Heart right ventricle (tissue), 16 donors: ENCODE measurements around the gene XPNPEP1. TPM values are rescaled to one million over a fixed set of nuclear protein-coding genes. Genes with fewer than 3 reads are reported as not detected.
A peak's percentile ranks its signal among the peaks of the same experiment; 100 is the strongest.

Source experiments
- ATAC-seq, 8 donors: fragments of 200-7000 bp; cut with Tn5 transposase; one replicate each; pipeline ENCODE4 v1.9.1; 2020; ENCODE audit warnings: mild to moderate bottlenecking in 8 of 8, moderate library complexity in 8 of 8, moderate number of reproducible peaks in 1 of 8
- DNase-seq, 2 donors: peaks; one replicate each; pipeline ENCODE4 v3.0.0-alpha.2; 2020
- H3K27ac ChIP-seq, 10 donors: fragments of 200-600 bp; sonication (generic) in 2 of 10; one replicate each; pipeline versions ENCODE4 v1.5.0 to v1.8.0; 2020 to 2022; ENCODE audit warnings: mild to moderate bottlenecking in 3 of 10
- H3K27me3 ChIP-seq, 7 donors: fragments of 200-600 bp; one replicate each; pipeline ENCODE4 v1.8.0; 2021 to 2022; ENCODE audit warnings: mild to moderate bottlenecking in 2 of 7
- H3K36me3 ChIP-seq, 9 donors: fragments of 200-600 bp; sonication (generic) in 1 of 9; one replicate each; pipeline versions ENCODE4 v1.5.0 to v1.8.0; 2020 to 2022; ENCODE audit warnings: mild to moderate bottlenecking in 2 of 9
- H3K4me1 ChIP-seq, 9 donors: fragments of 200-600 bp; sonication (generic) in 1 of 9; one replicate each; pipeline versions ENCODE4 v1.5.0 to v1.8.0; 2020 to 2022; ENCODE audit warnings: mild to moderate bottlenecking in 4 of 9
- H3K4me3 ChIP-seq, 10 donors: fragments of 200-600 bp; sonication (generic) in 2 of 10; one replicate each; pipeline versions ENCODE4 v1.5.0 to v1.8.0; 2020 to 2022; ENCODE audit warnings: mild to moderate bottlenecking in 7 of 10, moderate library complexity in 2 of 10
- H3K9me3 ChIP-seq, 11 donors: fragments of 200-600 bp in 10 of 11; sonication (generic) in 2 of 11; one replicate each; pipeline versions ENCODE4 v1.5.0 to v1.8.0; 2013 to 2022; ENCODE audit warnings: mild to moderate bottlenecking in 2 of 11, control low read depth in 1 of 11, moderate library complexity in 1 of 11
- CTCF ChIP-seq, 9 donors: fragments of 200-600 bp; sonication (generic) in 2 of 9; IDR thresholded peaks; one replicate each; pipeline versions ENCODE4 v1.5.0 to v1.8.0; 2021 to 2022; ENCODE audit warnings: antibody characterized with exemption in 9 of 9, mild to moderate bottlenecking in 5 of 9, moderate library complexity in 1 of 9
- WGBS, 2 donors: extraction: QIAGEN DNeasy Blood & Tissue Kit; methylation state at CpG; one replicate each; pipeline ENCODE4 v1.1.7; 2013; ENCODE audit warnings: inconsistent platforms in 1 of 2; 5-methylcytosine and 5-hydroxymethylcytosine counted together
- intact Hi-C, 10 donors: fragments of 100-400 bp; cut with DNase I; formaldehyde crosslinking; loops; one replicate each; pipeline versions ENCODE4 v1.11.1 to v1.14.2; 2022
- polyA plus RNA-seq, 2 donors: library from polyadenylated mRNA; stranded (reverse); fragments of 200-250 nt; gene quantifications; one replicate each; pipeline ENCODE4 v1.2.3, GENCODE V29; 2013
- total RNA-seq, 10 donors: library from RNA; stranded (reverse); fragmentation: NEBNext Ultra II Directional in 3 of 10; extraction: Animal tissue kit (Norgen Biotek cat#: 25700) in 3 of 10; gene quantifications; one replicate each; pipeline versions ENCODE4 v1.2.1 to v1.2.4, GENCODE V29; 2021 to 2023
- donor health status: Arrhythmogenic right ventricular cardiomyopathy.
- donor health status: ischemic (EF 13 %, LVEDD 7.1; RV severe dilation, severe dysfunction).
- donor health status: healthy with polysubstance abuse.
- donor health status: DM: no; HTN: yes; CAD: no.
- donor health status: DM: no; HTN: no; CAD: no.
- donor health status: ischemic (EF 25% LVEDD 6.9; RV normal size, moderate dysfunction).
- donor health status: ischemic (EF 25% LVEDD 5.7; RV mildly dilated, moderate dysfunction).
- donor health status: healthy.
- donor health status: DM: yes; HTN: yes; CAD: no.
- donor health status: Ischemic cardiomyopathy.
- donor health status: ischemic (EF 35%, LVEDD 5.7; RV mildly dilated, moderate dysfunction).
- donor health status: nonischemic (EF 11% LVEDD 7.7; RV severe dilation, severe dysfunction).
- donor health status: DM: yes; HTN: yes; CAD: no.
- donor health status: PGD.
- donor health status: ischemic (EF 29% LVEDD 5.4; RV normal size, mild dysfunction).
- donor health status: nonischemic (EF 23%, LVEDD 6.1; RV moderate dilation, normal function).

Gene XPNPEP1
- total and polyA plus RNA-seq, 12 donors, result 15.9 to 51.6 (median 42.4) TPM

DNA sequence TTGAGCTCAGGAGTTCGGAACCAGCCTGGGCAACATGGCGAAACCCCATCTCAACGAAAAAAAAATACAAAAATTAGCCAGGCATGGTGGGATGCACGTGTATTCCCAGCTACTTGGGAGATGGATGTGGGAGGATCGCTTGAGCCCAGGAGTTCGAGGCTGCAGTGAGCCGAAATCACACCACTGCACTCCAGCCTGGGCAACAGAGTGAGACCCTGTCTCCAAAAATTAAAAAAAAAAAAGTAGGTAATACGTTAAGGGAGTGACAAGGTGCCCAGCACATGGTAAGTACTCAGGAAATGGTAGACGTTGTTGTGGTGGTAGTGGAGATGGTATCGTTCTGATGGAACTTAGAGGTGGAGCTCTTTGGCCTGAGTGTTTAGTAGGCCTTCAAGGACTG lies 41.0 kb upstream of the XPNPEP1 start:
- no peak overlapping the region for H3K4me3 ChIP-seq
- H3K27me3 ChIP-seq, result no peaks in the 10 kb centered on the region
- H3K27ac ChIP-seq, result no peak overlapping the region
- intact Hi-C loops, result loop anchor here in 1 of 10 donors (5.0 kb wide), 1 partner anchor 47 kb away; no protein-coding TSS in a partner anchor
- peaks cover 17 to 64% (median 41%) of the 10 kb centered on the region in 9 donors for H3K4me1 ChIP-seq
- no peak for TF ChIP-seq CTCF (IDR thresholded peaks at IDR 0.05)
- no peaks in the 10 kb centered on the region for H3K9me3 ChIP-seq
- 91 to 93% methylated on average over 10 of the region's 10 CpGs for WGBS, 2 donors
- ATAC-seq (no peak), DNase-seq (no peak)
- no peaks in the 10 kb centered on the region for H3K36me3 ChIP-seq

DNA sequence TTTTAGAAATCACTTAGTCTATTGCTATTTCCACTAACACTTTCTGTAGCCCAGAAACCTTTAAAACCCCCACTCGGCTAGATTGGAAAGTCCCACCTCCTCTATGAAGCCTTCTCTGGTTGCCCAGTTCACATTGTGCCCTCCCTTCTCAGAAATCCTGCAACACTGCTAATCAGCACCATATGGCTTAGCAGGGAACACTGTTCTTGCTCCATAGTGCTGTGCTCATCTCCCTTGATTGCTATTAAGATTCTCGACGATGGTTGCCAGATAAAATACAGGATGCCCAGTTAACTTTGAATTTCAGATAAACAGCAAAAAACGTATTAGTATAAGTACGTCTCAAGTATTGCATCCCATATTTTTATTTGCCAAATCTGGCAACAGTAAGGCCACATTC lies 40.1 kb upstream of the XPNPEP1 start:
- TF ChIP-seq CTCF (IDR thresholded peaks at IDR 0.05), result no peak
- Histone ChIP-seq H3K36me3 (no peaks in the 10 kb centered on the region), H3K4me3 (no peak overlapping the region), H3K27me3 (no peaks in the 10 kb centered on the region), H3K27ac (no peak overlapping the region), H3K4me1 (peaks cover 13 to 57% (median 36%) of the 10 kb centered on the region in 9 donors), H3K9me3 (no peaks in the 10 kb centered on the region)
- 74% methylated on average over 5 of the region's 5 CpGs for WGBS, 2 donors
- intact Hi-C loops, result loop anchor here in 1 of 10 donors (5.0 kb wide), 1 partner anchor 46 kb away; no protein-coding TSS in a partner anchor
- ATAC-seq, result no peak
- DNase-seq, result no peak

DNA sequence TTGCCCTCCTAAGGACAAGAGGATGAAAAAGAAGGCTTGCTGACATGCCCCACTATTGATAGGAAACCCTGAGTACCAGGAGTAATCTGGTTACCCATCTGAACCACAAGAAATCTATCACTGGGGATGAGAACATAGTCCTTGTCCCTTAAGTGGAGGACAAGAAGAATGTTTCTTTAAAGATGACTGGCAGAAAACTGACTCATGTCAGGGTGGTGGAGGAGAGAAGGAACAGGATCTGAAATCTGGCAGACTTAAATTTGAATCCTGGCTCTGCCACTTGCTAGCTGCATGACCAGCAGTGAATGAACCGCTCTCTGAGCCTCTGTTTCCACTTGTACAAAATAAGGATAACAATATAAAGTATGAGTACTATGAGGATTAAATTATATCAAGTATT lies 38.9 kb upstream of the XPNPEP1 start:
- H3K27ac ChIP-seq, result peak overlapping the region in 3 of 10 donors; percentile 21 to 67 (median 25)
- no peak overlapping the region for H3K4me3 ChIP-seq
- peaks cover 3 to 45% (median 27%) of the 10 kb centered on the region in 9 donors for H3K4me1 ChIP-seq
- H3K9me3 ChIP-seq, result no peaks in the 10 kb centered on the region
- 84 to 89% methylated on average over 1 of the region's 1 CpG for WGBS, 2 donors
- DNase-seq (no peak), ATAC-seq (no peak)
- no peaks in the 10 kb centered on the region for H3K36me3 ChIP-seq
- H3K27me3 ChIP-seq, result no peaks in the 10 kb centered on the region
- intact Hi-C loops, result loop anchor here in 1 of 10 donors (5.0 kb wide), 1 partner anchor 45 kb away; no protein-coding TSS in a partner anchor
- no peak for TF ChIP-seq CTCF (IDR thresholded peaks at IDR 0.05)

DNA sequence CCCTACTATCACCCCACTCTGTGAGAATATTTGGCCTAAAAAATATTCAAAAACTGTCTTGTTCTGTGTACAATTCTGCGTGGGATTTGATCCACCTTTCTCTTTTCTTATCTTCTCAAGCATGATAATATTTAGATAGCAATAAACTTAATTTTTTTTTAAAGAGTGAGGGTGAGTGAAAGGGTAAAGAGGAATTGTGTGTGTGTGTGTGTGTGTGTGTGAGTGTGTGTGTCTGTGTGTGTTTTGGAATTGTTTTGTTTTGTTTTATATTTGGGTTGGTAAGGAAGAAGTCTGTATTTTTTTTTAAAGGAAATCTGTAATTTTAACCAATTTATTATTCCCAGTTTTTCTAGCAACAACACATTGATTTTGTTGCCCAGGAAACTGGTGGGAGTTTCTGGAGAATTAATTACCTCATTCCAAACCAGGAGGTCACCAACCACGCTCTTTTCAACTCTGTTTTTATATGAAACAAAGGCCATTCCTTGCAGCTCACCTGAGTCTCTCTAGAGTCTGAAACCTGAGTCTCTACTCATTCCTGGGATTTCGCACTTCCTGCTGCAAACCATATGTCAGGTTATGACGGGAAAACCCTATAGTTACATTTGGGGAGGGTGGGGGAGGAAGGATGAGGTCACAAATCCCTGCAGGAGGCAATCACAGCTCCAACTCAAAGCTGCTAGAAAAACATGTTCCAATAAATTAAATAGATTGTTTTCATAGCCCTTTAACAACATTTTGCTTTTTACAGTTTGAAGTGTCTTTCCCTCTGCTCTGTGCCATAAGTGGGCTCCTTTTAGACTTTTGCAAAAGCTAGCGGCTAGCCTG lies 38.1 kb upstream of the XPNPEP1 start:
- no peak overlapping the region for H3K4me3 ChIP-seq
- intact Hi-C loops, result loop anchor here in 1 of 10 donors (5.0 kb wide), 1 partner anchor 44 kb away; no protein-coding TSS in a partner anchor
- peak overlapping the region in 2 of 10 donors; percentile 33 to 67 for H3K27ac ChIP-seq
- TF ChIP-seq CTCF (IDR thresholded peaks at IDR 0.05), result no peak
- DNase-seq, result no peak
- no peaks in the 10 kb centered on the region for H3K9me3 ChIP-seq
- WGBS, 2 donors, result 64 to 74% methylated on average over 5 of the region's 5 CpGs
- no peaks in the 10 kb centered on the region for H3K27me3 ChIP-seq
- no peaks in the 10 kb centered on the region for H3K36me3 ChIP-seq
- H3K4me1 ChIP-seq, result peaks cover 0 to 37% (median 18%) of the 10 kb centered on the region in 9 donors
- peak in 1 of 8 donors; percentile 12 for ATAC-seq
